Nephron progenitor cell (in vitro differentiated cells): ENCODE measurements around the gene NOD1.

Experiments used
- DNase-seq: peaks from one replicate; pipeline ENCODE4 v3.0.0; 2021
- H3K27ac Mint-ChIP-seq: 2 replicates; pipeline ENCODE4 v1.8.0; 2021; ENCODE audit warnings: mild to moderate bottlenecking, moderate library complexity, mixed read lengths
- H3K27me3 Mint-ChIP-seq: 2 replicates; pipeline ENCODE4 v1.8.0; 2021; ENCODE audit warnings: mild to moderate bottlenecking, low read depth, mixed read lengths; ENCODE audit not compliant: poor library complexity
- H3K36me3 Mint-ChIP-seq: 2 replicates; pipeline ENCODE4 v1.8.0; 2021; ENCODE audit warnings: low read depth, mixed read lengths
- H3K4me1 Mint-ChIP-seq: 2 replicates; pipeline ENCODE4 v1.8.0; 2021; ENCODE audit warnings: mixed read lengths
- H3K4me3 Mint-ChIP-seq: 2 replicates; pipeline ENCODE4 v1.8.0; 2021; ENCODE audit warnings: mild to moderate bottlenecking, moderate library complexity, mixed read lengths
- H3K9me3 Mint-ChIP-seq: 2 replicates; pipeline ENCODE4 v1.8.0; 2021; ENCODE audit warnings: mild to moderate bottlenecking, moderate library complexity, mixed read lengths
- CTCF ChIP-seq: fragments of 200-600 bp; sonication (generic); IDR thresholded peaks from 2 replicates; pipeline ENCODE4 v1.5.0; 2021; ENCODE audit warnings: antibody characterized with exemption

NOD1 gene

DNA sequence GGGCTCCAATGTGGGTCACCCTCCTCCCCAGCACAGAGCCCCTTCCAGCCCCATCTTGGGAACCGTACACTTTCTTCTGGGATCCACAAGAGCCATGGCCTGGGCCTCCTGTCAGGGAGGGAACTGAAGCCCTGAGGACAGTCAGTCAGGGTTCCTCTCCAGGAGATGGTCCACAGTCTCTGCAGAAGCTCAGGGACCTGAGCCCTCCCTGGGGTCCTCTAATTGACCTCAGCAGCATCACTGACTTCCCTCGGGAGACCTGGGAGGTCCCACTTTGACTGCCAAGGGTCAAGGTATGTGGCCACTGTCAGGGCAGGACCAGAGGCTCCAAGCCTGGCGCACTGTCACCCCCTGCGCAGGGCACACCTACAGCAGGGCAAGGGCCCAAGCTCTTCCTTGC lies 32.3 kb downstream of the NOD1 start:
- H3K27ac Mint-ChIP-seq, result peak overlapping the region; percentile 43
- no peaks in the 10 kb centered on the region for H3K27me3 Mint-ChIP-seq
- DNase-seq, result no peak
- H3K4me3 Mint-ChIP-seq, result no peak overlapping the region
- peaks cover 6% of the 10 kb centered on the region for H3K4me1 Mint-ChIP-seq
- TF ChIP-seq CTCF, result no peak
- peaks cover 32% of the 10 kb centered on the region for H3K36me3 Mint-ChIP-seq
- peaks cover 5% of the 10 kb centered on the region for H3K9me3 Mint-ChIP-seq

- Mint-ChIP-seq H3K27ac (peak overlapping the region; percentile 43), H3K27me3 (no peaks in the 10 kb centered on the region), H3K4me3 (no peak overlapping the region), H3K4me1 (peaks cover 6% of the 10 kb centered on the region), H3K9me3 (peaks cover 5% of the 10 kb centered on the region), H3K36me3 (peaks cover 32% of the 10 kb centered on the region)
- TF ChIP-seq CTCF, result no peak
- DNase-seq, result peak; percentile 33
These were observed 32.8 kb downstream of the NOD1 start for GRCh38 chr7:30445770-30446169.

- H3K27me3 Mint-ChIP-seq, result no peaks in the 10 kb centered on the region
- H3K36me3 Mint-ChIP-seq, result peaks cover 50% of the 10 kb centered on the region
- H3K4me1 Mint-ChIP-seq, result peaks cover 8% of the 10 kb centered on the region
- H3K27ac Mint-ChIP-seq, result no peak overlapping the region
- no peak for DNase-seq
- peaks cover 21% of the 10 kb centered on the region for H3K9me3 Mint-ChIP-seq
- H3K4me3 Mint-ChIP-seq, result no peak overlapping the region
- no peak for TF ChIP-seq CTCF
These were observed 40.6 kb downstream of the NOD1 start for GRCh38 chr7:30437823-30438574.

DNA sequence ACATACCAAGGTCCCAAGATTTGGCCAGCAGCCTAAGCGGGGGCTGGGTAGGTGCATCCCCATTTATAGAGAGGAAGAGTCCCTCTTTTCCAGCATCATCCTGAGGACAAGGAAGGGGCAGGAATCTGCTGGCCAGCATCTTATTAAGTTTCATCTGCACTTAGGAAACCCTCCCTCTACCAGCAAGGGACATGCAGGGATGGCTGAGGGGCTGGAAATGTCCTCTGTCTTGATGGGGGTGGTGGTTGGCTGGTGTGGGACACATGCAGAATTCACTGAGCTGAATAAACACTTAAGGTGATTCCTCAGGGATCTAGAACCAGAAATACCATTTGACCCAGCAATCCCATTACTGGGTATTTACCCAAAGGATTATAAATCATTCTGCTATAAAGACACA lies 42.1 kb downstream of the NOD1 start:
- Mint-ChIP-seq H3K4me3 (no peak overlapping the region), H3K36me3 (peaks cover 59% of the 10 kb centered on the region), H3K4me1 (peaks cover 8% of the 10 kb centered on the region), H3K27me3 (no peaks in the 10 kb centered on the region), H3K9me3 (peaks cover 21% of the 10 kb centered on the region), H3K27ac (no peak overlapping the region)
- no peak for DNase-seq
- TF ChIP-seq CTCF, result no peak

- Mint-ChIP-seq H3K4me3 (no peak overlapping the region), H3K27me3 (no peaks in the 10 kb centered on the region), H3K4me1 (peaks cover 8% of the 10 kb centered on the region), H3K27ac (no peak overlapping the region), H3K9me3 (peaks cover 21% of the 10 kb centered on the region), H3K36me3 (peaks cover 59% of the 10 kb centered on the region)
- no peak for TF ChIP-seq CTCF
- no peak for DNase-seq
These were observed 42.5 kb downstream of the NOD1 start for GRCh38 chr7:30436046-30436445.
